ENCODE results near the gene CUL5.
"Not testable (repeated sequence)": the region's sequence is repeated elsewhere in the genome, so short reads cannot be mapped to it uniquely, and the experiment has no call there.

Gene CUL5

GRCh38 chr11:108125096-108125495 lies 116.4 kb downstream of the CUL5 start:
- POLR2A ChIA-PET = no interaction called here
- CTCF ChIA-PET = no interaction called here

GRCh38 chr11:108128772-108129171 lies 120.1 kb downstream of the CUL5 start:
- CTCF ChIA-PET = interaction anchor here (1.0 kb wide), 1 partner anchor 9 kb away, joined by 3 read pairs; no protein-coding TSS in a partner anchor
- Histone ChIP-seq H3K4me3 (ENCODE audit: low read depth, low read length) (no peak overlapping the region), H3K4me1 (ENCODE audit: control insufficient read depth, insufficient read depth, low read length) (no peaks in the 10 kb centered on the region), H3K36me3 (ENCODE audit: control insufficient read depth in 2 of 2, insufficient read depth in 1 of 2, low read length in 2 of 2) (peaks cover 0 to 23% of the 10 kb centered on the region in 2 experiments; a peak in 2 of 3 replicates), H3K27ac (ENCODE audit: extremely low read depth, low read depth, low read length) (no peak overlapping the region), H3K9me3 (ENCODE audit: control insufficient read depth, insufficient read depth, low read depth, low read length) (no peaks in the 10 kb centered on the region)
- POLR2A ChIA-PET = no interaction called here
- TF ChIP-seq PRDM10 (tag by site-specific recombination; IDR thresholded peaks at IDR 0.05) = peak; percentile 73
- no peak for TF ChIP-seq ZNF274 (IDR thresholded peaks at IDR 0.05; ENCODE audit: low read length)
- no peak for TF ChIP-seq ZNF274 (tag by site-specific recombination; IDR thresholded peaks at IDR 0.05; ENCODE audit: borderline replicate concordance)

More at GRCh38 chr11:108125096-108125495, 116.4 kb downstream of the CUL5 start:
- H3K4me1 ChIP-seq (ENCODE audit: control insufficient read depth, insufficient read depth, low read length) = no peaks in the 10 kb centered on the region
- H3K36me3 ChIP-seq (ENCODE audit: control insufficient read depth in 2 of 2, insufficient read depth in 1 of 2, low read length in 2 of 2) = peaks cover 0 to 10% of the 10 kb centered on the region in 2 experiments; a peak in 1 of 3 replicates
- no peak overlapping the region for H3K4me3 ChIP-seq (ENCODE audit: low read depth, low read length)
- no peaks in the 10 kb centered on the region for H3K9me3 ChIP-seq (ENCODE audit: control insufficient read depth, insufficient read depth, low read depth, low read length)
- H3K27ac ChIP-seq (ENCODE audit: extremely low read depth, low read depth, low read length) = no peak overlapping the region
- TF ChIP-seq ZNF843 (tag by site-specific recombination; IDR thresholded peaks at IDR 0.05) = no peak
- peak; percentile 56 for TF ChIP-seq SP7 (tag by site-specific recombination; IDR thresholded peaks at IDR 0.05)
- TF ChIP-seq TSHZ1 (tag by site-specific recombination; IDR thresholded peaks at IDR 0.05; ENCODE audit: borderline replicate concordance) = no peak

- H3K9me3 ChIP-seq (ENCODE audit: control insufficient read depth, insufficient read depth, low read depth, low read length) = no peaks in the 10 kb centered on the region
- H3K36me3 ChIP-seq (ENCODE audit: control insufficient read depth in 2 of 2, insufficient read depth in 1 of 2, low read length in 2 of 2) = peaks cover 3 to 38% of the 10 kb centered on the region in 2 experiments; a peak in 2 of 3 replicates
- CTCF ChIA-PET = no interaction called here
- no peaks in the 10 kb centered on the region for H3K4me1 ChIP-seq (ENCODE audit: control insufficient read depth, insufficient read depth, low read length)
- H3K27ac ChIP-seq (ENCODE audit: extremely low read depth, low read depth, low read length) = no peak overlapping the region
- H3K4me3 ChIP-seq (ENCODE audit: low read depth, low read length) = no peak overlapping the region
- no peak for TF ChIP-seq ZNF555 (tag by site-specific recombination; conservative IDR thresholded peaks at IDR 0.05)
- POLR2A ChIA-PET = no interaction called here
Measured at GRCh38 chr11:108131993-108132392, 123.3 kb downstream of the CUL5 start.

GRCh38 chr11:108132993-108133538 lies 124.4 kb downstream of the CUL5 start:
- H3K4me1 ChIP-seq (ENCODE audit: control insufficient read depth, insufficient read depth, low read length); H3K4me3 ChIP-seq (ENCODE audit: low read depth, low read length); H3K9me3 ChIP-seq (ENCODE audit: control insufficient read depth, insufficient read depth, low read depth, low read length); H3K27ac ChIP-seq (ENCODE audit: extremely low read depth, low read depth, low read length); POLR2A ChIA-PET: not testable (repeated sequence)
- CTCF ChIA-PET = interaction anchor here (0.6 kb wide), 1 partner anchor 314 kb away, joined by 3 read pairs; no protein-coding TSS in a partner anchor
- TF ChIP-seq PRDM10 (tag by site-specific recombination; IDR thresholded peaks at IDR 0.05) (peak; percentile 87), ZNF121 (tag by site-specific recombination; IDR thresholded peaks at IDR 0.05) (peak; percentile 45; the same call in 1 of the 2 replicates)
- H3K36me3 ChIP-seq (ENCODE audit: control insufficient read depth in 2 of 2, insufficient read depth in 1 of 2, low read length in 2 of 2) = peaks cover 3 to 44% of the 10 kb centered on the region in 2 experiments; a peak in 2 of 3 replicates

Measured in HEK293 (cell line).